Measurements from ENCODE around the gene PLEKHN1.

DNA sequence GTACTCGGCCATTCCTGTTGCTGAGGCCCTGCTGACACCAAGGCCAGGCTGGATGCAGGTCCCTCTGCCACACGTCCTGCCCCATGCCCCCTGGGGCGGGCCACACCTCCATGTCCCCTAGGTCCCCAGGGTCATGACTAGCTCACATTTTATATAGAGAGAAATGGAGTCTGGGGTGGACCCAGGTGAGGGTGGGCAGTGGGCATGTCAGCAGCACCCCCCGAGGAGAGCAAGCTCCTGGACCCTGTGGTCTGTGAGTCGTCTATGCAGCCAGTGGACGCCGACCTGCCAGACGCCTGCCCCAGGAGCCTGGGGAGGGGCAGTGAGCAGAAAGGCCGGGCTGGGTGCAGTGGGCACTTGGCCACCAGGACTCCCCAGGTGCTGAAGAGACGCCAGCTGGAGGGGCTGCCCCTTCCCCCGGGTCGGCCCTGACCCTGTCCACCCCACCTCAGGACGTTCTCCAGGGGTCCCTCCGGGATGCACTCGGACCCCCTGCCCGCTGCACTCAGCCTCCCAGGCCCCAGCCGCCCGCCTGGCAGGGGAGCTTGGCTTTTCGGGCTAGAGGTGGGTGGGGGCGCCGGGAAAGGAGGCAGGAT, 26.7 kb upstream of the PLEKHN1 start:
- no peak for TF ChIP-seq POLR2A (IDR thresholded peaks at IDR 0.05; ENCODE audit: low read depth, low read length)
- TF ChIP-seq RAD21 (IDR thresholded peaks at IDR 0.05; ENCODE audit: low read length) = no peak
- TF ChIP-seq, protein P1, sequence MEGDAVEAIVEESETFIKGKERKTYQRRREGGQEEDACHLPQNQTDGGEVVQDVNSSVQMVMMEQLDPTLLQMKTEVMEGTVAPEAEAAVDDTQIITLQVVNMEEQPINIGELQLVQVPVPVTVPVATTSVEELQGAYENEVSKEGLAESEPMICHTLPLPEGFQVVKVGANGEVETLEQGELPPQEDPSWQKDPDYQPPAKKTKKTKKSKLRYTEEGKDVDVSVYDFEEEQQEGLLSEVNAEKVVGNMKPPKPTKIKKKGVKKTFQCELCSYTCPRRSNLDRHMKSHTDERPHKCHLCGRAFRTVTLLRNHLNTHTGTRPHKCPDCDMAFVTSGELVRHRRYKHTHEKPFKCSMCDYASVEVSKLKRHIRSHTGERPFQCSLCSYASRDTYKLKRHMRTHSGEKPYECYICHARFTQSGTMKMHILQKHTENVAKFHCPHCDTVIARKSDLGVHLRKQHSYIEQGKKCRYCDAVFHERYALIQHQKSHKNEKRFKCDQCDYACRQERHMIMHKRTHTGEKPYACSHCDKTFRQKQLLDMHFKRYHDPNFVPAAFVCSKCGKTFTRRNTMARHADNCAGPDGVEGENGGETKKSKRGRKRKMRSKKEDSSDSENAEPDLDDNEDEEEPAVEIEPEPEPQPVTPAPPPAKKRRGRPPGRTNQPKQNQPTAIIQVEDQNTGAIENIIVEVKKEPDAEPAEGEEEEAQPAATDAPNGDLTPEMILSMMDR (conservative IDR thresholded peaks at IDR 0.05; ENCODE audit: low read depth, low read length) = no peak
